D721Med (cell line): ENCODE data around the gene BRMS1.
"Not testable (repeated sequence)": the region's sequence is repeated elsewhere in the genome, so short reads cannot be mapped to it uniquely, and the experiment has no call there.

Experiments
- DNase-seq: peaks from one replicate; pipeline ENCODE4 v3.0.0; 2011; ENCODE audit warnings: low spot score; ENCODE audit not compliant: insufficient read length
- FAIRE-seq: peaks from 2 replicates; lab custom pipeline; 2011; peaks lifted over from hg19 to GRCh38; lab: Jason Lieb, UNC
- TF ChIP-seq, protein P1 (sequence below): IDR thresholded peaks from 2 replicates; pipeline ENCODE4 v1.5.1; 2012; ENCODE audit warnings: mild to moderate bottlenecking, control low read depth; ENCODE audit not compliant: insufficient read depth; ENCODE audit errors: missing control alignments

BRMS1 gene

DNA sequence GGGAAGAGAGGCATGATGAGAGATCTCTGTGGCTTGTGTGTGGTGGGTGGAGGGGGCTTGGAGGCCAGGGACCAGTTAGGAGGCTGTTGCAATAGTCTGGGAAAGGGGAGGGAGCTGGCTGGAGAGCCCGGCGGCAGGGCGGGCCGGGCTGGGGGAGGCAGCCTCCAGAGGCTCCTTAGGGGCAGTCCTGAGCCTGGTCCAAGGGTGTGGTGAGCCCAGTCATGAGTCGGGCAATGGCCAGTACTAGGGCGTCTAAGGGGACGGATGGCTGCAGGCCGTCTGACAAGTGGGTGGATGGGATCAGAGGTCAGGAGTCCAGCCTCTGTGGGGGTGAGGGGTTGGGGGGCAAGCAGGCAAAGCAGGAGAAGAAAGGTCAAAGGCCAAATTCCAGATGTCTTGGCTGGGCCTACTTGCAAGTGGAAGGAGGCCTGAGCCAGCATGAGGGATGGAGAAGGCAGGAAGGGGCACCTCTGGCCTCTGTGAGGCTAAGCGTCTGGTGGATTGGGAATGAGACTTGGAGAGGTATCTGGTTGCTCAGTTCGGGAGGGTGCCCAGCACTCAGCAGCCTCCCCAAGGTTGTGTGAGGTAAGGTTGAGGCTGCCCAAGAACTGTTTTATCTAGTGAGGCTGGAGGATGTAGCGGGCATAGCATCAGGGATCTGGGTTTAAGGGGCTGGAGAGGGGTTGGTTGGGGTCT lies 22.0 kb downstream of the BRMS1 start:
- DNase-seq, result no peak
- no peak for FAIRE-seq
- TF ChIP-seq, protein P1, sequence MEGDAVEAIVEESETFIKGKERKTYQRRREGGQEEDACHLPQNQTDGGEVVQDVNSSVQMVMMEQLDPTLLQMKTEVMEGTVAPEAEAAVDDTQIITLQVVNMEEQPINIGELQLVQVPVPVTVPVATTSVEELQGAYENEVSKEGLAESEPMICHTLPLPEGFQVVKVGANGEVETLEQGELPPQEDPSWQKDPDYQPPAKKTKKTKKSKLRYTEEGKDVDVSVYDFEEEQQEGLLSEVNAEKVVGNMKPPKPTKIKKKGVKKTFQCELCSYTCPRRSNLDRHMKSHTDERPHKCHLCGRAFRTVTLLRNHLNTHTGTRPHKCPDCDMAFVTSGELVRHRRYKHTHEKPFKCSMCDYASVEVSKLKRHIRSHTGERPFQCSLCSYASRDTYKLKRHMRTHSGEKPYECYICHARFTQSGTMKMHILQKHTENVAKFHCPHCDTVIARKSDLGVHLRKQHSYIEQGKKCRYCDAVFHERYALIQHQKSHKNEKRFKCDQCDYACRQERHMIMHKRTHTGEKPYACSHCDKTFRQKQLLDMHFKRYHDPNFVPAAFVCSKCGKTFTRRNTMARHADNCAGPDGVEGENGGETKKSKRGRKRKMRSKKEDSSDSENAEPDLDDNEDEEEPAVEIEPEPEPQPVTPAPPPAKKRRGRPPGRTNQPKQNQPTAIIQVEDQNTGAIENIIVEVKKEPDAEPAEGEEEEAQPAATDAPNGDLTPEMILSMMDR, result no peak

DNA sequence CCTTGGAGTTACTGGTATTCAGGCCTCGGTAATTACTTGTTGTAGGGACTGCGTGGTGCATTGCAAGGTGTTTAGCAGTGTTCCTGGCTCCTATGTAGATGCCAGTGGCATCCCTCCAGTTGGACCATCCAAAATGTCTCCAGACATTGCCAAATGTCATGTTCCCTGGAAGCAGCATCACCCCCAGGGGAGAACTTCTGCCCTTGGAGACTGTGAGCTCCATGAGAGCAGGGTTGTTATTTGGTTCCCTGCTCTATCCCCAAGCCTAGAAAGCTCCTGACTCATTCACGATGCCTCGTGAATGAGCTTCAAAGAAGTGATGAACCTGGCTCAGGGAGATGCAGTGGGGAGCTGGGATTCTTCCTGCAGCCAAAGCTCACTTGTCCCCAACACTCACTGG lies 23.3 kb downstream of the BRMS1 start:
- DNase-seq, result no peak
- no peak for FAIRE-seq
- TF ChIP-seq, protein P1, result no peak

DNA sequence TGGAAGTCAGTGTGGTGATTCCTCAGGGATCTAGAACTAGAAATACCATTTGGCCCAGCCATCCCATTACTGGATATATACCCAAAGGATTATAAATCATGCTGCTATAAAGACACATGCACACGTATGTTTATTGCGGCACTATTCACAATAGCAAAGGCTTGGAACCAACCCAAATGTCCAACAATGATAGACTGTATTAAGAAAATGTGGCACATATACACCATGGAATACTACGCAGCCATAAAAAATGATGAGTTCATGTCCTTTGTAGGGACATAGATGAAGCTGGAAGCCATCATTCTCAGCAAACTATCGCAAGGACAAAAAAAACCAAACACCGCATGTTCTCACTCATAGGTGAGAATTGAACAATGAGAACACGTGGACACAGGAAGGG lies 24.2 kb downstream of the BRMS1 start:
- FAIRE-seq, DNase-seq: not testable (repeated sequence)

DNA sequence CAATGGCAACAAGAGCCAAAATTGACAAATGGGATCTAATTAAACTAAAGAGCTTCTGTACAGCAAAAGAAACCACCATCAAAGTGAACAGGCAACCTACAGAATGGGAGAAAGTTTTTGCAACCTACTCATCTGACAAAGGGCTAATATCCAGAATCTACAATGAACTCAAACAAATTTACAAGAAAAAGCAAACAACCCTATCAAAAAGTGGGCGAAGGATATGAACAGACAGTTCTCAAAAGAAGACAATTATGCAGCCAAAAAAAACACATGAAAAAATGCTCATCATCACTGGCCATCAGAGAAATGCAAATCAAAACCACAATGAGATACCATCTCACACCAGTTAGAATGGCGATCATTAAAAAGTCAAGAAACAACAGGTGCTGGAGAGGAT lies 24.6 kb downstream of the BRMS1 start:
- not testable (repeated sequence) for FAIRE-seq

DNA sequence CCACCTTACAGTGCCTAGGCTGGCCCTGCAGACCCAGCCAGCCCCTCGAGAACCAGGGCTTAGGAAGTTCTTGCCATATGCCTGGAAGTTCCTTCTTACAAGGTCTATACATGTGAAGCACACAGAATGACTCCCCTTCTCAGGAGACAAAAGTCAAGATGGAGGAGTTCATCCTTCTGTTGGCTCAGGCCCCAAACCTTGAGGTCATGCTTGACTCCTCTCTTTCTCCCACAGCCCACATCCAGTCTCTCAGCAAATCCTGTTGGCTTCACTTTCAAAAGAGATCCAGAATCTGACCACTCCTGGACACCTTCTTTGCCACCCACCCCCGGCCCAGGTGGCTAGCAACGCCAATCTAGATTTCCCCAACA lies 26.3 kb downstream of the BRMS1 start:
- DNase-seq (no peak), FAIRE-seq (no peak)
- TF ChIP-seq, protein P1, result no peak

More for the DNA sequence above, 24.6 kb downstream of the BRMS1 start:
- DNase-seq, result not testable (repeated sequence)

DNA sequence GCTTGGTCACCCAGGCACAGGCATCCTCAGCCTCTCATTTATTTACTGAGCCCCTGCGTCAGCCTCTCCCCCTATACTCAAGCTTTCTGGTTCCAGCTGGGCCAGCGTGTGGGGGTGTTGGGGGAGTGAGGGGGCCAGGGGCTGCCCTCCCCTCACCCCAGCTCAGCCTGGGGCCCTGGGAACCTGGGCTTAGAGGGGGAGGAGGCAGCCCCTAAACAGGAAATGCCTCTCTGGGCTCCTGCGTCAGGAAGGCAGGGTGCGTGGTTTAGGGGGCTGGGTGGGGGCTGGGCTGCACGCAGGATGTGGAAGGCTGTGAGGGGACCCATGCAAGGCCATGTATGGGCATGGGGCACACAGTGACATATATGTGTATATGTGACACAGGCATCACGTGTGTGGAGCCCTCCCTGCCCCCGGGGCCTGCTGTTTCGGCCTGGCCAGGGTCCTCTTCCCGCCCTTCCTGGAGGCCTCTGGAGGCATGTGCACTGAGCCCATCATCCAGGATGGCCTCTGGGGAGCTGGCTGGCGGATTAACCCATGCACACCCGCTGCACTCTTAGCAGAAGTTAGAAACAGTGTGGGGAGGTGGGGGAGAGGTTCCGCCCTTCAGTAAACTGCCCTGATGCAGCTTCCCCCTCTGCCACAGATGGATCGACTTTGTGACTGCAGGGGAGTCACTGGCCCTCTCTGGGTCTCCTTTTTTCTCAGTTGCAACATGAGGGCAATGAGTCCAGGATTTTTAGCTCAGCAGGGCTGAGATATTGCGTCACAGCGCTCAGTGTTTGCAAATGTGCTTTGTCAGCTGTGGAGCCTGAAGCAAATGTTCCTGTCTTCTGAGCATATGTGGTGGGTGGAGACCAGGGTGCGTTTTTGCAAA lies 26.9 kb downstream of the BRMS1 start:
- TF ChIP-seq, protein P1, result no peak
- DNase-seq (no peak), FAIRE-seq (no peak)

DNA sequence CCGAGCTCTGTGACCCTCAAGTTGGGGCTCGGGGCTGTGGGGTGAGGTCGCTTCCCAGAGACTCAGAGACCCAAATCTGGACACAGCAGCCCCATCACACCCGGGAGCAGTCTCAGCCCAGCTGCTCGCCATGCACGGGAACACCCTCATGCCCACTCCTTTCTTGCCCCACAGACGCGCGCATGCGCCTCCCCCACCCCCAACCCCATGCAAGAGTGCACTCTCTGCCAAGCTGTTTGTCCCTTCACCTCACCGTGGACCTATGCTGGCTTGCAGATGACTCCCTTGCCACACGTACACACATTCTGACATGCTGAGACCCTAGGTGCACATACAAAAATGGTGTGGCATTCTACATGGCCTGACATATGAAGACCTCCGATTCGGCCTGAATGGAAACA lies 27.6 kb downstream of the BRMS1 start:
- no peak for DNase-seq
- no peak for FAIRE-seq
- TF ChIP-seq, protein P1, result no peak

DNA sequence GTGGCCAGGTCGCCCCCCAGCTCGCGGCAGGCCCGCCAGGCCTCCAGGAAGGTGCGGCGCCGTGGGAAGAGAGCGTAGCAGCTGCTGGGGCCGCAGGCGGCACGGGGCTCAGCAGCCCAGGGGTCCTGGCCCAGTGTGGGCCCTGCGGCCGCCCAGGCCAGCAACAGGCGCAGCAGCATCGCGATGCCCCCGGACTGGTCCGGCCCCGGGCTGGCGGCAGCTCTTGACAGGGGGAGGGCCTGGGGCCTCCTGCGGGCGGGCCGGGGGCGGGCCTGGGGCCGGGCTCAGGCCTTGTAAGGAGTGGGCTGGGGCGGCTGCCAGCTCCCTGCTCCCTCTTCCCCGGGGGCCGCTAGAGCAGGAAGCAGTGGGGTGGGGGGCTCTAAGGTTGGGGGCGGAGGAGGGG lies 28.1 kb downstream of the BRMS1 start, which contains the start of gene CD248:
Gene CD248, minus strand, starts transcription at position 196 of the 403 bp plus-strand sequence. Its CDS starts 17 bp downstream, at position 179.
- DNase-seq (no peak), FAIRE-seq (no peak)
- TF ChIP-seq, protein P1, result no peak
